ENCODE results near the gene ENOX1. TPM values are rescaled to one million over a fixed set of nuclear protein-coding genes. Genes with fewer than 3 reads are reported as not detected.

ENOX1 gene
- polyA plus RNA-seq, 3 donors = 0.04 TPM; not detected in 2

DNA sequence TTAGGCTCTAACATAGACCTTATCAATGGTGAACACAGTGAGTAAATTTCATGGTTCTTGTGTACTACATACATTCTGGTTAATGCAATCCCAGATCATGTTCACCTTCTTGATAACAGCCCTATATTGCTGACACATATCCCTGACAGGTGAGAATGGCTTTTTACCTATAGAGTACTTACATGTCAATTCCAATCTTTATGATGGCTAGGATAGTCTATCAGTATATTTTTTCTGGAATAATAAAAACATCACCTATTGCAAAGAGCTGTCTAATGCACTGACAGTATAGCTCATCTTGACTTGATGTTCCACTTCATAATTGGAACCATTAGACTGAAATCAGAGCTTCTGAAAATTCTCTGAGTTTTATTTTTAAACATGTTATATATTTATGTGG is 199.4 kb downstream of the ENOX1 start:
- no peak overlapping the region for H3K4me3 Mint-ChIP-seq
- H3K9ac ChIP-seq (ENCODE audit: insufficient read depth, low read length, poor library complexity, severe bottlenecking) = no peak overlapping the region
- no peaks in the 10 kb centered on the region for H3K4me1 ChIP-seq (ENCODE audit: control insufficient read depth in 1 of 2, insufficient read depth in 2 of 2, low read length in 2 of 2)
- peaks cover 0 to 1% (median 0%) of the 10 kb centered on the region in 3 donors for H3K27me3 Mint-ChIP-seq (ENCODE audit: low read depth in 3 of 3)
- no peaks in the 10 kb centered on the region for H3K27me3 ChIP-seq (ENCODE audit: control insufficient read depth in 2 of 2, insufficient read depth in 2 of 2, low read length in 2 of 2)
- no peak overlapping the region for H3K27ac ChIP-seq (ENCODE audit: low read depth in 1 of 2, low read length in 2 of 2)
- no peaks in the 10 kb centered on the region for H3K79me2 ChIP-seq (ENCODE audit: insufficient read depth, low read length)
- no peak overlapping the region for H2AFZ ChIP-seq (ENCODE audit: insufficient read depth, low read depth, low read length, poor library complexity, severe bottlenecking)
- H4K20me1 ChIP-seq (ENCODE audit: insufficient read depth, low read length) = no peaks in the 10 kb centered on the region
- no peak overlapping the region for H3K4me2 ChIP-seq (replicated peaks; ENCODE audit: extremely low read depth, low read length, poor library complexity, severe bottlenecking)
- H3K4me1 Mint-ChIP-seq = no peaks in the 10 kb centered on the region
- intact Hi-C loops (cut with micrococcal nuclease) = no loop called here
- TF ChIP-seq, protein P1, sequence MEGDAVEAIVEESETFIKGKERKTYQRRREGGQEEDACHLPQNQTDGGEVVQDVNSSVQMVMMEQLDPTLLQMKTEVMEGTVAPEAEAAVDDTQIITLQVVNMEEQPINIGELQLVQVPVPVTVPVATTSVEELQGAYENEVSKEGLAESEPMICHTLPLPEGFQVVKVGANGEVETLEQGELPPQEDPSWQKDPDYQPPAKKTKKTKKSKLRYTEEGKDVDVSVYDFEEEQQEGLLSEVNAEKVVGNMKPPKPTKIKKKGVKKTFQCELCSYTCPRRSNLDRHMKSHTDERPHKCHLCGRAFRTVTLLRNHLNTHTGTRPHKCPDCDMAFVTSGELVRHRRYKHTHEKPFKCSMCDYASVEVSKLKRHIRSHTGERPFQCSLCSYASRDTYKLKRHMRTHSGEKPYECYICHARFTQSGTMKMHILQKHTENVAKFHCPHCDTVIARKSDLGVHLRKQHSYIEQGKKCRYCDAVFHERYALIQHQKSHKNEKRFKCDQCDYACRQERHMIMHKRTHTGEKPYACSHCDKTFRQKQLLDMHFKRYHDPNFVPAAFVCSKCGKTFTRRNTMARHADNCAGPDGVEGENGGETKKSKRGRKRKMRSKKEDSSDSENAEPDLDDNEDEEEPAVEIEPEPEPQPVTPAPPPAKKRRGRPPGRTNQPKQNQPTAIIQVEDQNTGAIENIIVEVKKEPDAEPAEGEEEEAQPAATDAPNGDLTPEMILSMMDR (IDR thresholded peaks at IDR 0.05) = no peak
- no peaks in the 10 kb centered on the region for H3K36me3 Mint-ChIP-seq
- DNase-seq = no peak
- no peak overlapping the region for H3K27ac Mint-ChIP-seq
- H3K9me3 Mint-ChIP-seq = peaks cover 0 to 6% (median 2%) of the 10 kb centered on the region in 7 donors
- H3K4me3 ChIP-seq (replicated peaks in 1 of 3; ENCODE audit: low read depth in 2 of 3, low read length in 3 of 3) = no peak overlapping the region
- no peaks in the 10 kb centered on the region for H3K36me3 ChIP-seq (replicated peaks in 1 of 2; ENCODE audit: control insufficient read depth in 1 of 2, insufficient read depth in 2 of 2, low read length in 2 of 2)
- no peaks in the 10 kb centered on the region for H3K9me3 ChIP-seq (replicated peaks in 1 of 2; ENCODE audit: control insufficient read depth in 1 of 2, insufficient read depth in 1 of 2, low read length in 2 of 2)

DNA sequence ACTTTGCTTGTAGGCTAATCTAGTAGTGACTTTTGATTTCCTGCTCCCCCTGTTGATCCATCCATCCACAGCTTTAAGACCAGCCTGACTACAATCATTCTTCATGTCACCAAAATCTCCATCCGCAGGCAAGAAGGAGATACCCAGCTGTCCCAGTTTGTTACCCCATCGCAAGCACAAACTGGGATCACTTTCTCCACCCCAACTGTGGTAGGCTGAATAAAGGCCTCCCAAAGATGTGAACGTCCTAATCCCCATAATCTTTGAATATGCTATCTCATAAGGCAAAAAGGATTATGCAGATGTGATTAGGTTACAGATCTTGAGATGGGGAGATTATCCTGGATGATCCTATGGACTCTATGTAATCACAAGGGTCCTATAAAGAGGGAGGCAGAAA is 202.0 kb downstream of the ENOX1 start:
- Histone ChIP-seq H3K36me3 (replicated peaks in 1 of 2; ENCODE audit: control insufficient read depth in 1 of 2, insufficient read depth in 2 of 2, low read length in 2 of 2) (no peaks in the 10 kb centered on the region), H3K27me3 (ENCODE audit: control insufficient read depth in 2 of 2, insufficient read depth in 2 of 2, low read length in 2 of 2) (no peaks in the 10 kb centered on the region), H3K9ac (ENCODE audit: insufficient read depth, low read length, poor library complexity, severe bottlenecking) (no peak overlapping the region), H2AFZ (ENCODE audit: insufficient read depth, low read depth, low read length, poor library complexity, severe bottlenecking) (no peak overlapping the region), H3K4me1 (ENCODE audit: control insufficient read depth in 1 of 2, insufficient read depth in 2 of 2, low read length in 2 of 2) (no peaks in the 10 kb centered on the region), H4K20me1 (ENCODE audit: insufficient read depth, low read length) (no peaks in the 10 kb centered on the region), H3K4me3 (replicated peaks in 1 of 3; ENCODE audit: low read depth in 2 of 3, low read length in 3 of 3) (no peak overlapping the region), H3K79me2 (ENCODE audit: insufficient read depth, low read length) (no peaks in the 10 kb centered on the region), H3K27ac (ENCODE audit: low read depth in 1 of 2, low read length in 2 of 2) (no peak overlapping the region), H3K9me3 (replicated peaks in 1 of 2; ENCODE audit: control insufficient read depth in 1 of 2, insufficient read depth in 1 of 2, low read length in 2 of 2) (no peaks in the 10 kb centered on the region), H3K4me2 (replicated peaks; ENCODE audit: extremely low read depth, low read length, poor library complexity, severe bottlenecking) (no peak overlapping the region)
- Mint-ChIP-seq H3K36me3 (no peaks in the 10 kb centered on the region), H3K9me3 (peaks cover 0 to 4% (median 0%) of the 10 kb centered on the region in 7 donors), H3K4me1 (no peaks in the 10 kb centered on the region), H3K4me3 (no peak overlapping the region), H3K27ac (no peak overlapping the region), H3K27me3 (ENCODE audit: low read depth in 3 of 3) (peaks cover 0 to 1% (median 0%) of the 10 kb centered on the region in 3 donors)
- intact Hi-C loops (cut with micrococcal nuclease) = no loop called here
- whole genome bisulfite sequencing (ENCODE audit: insufficient coverage) = no CpG with 5 or more reads among the region's 3 CpGs
- TF ChIP-seq, protein P1 (IDR thresholded peaks at IDR 0.05) = no peak
- DNase-seq = no peak
